GM12865 (cell line): ENCODE data around the gene QRFPR.
A peak's percentile ranks its signal among the peaks of the same experiment; 100 is the strongest.

ENCODE experiments used
- DNase-seq: peaks from one replicate; pipeline ENCODE4 v3.0.0; 2010; ENCODE audit warnings: low read depth
- H3K4me3 ChIP-seq: 2 replicates; pipeline ENCODE4 v1.5.1; 2011; ENCODE audit warnings: mild to moderate bottlenecking, low read depth, low read length, control low read depth
- CTCF ChIP-seq: IDR thresholded peaks from 2 replicates; pipeline ENCODE4 v1.5.1; 2011; ENCODE audit warnings: low read length, control low read depth, low read depth, inconsistent platforms; ENCODE audit not compliant: insufficient read depth; ENCODE audit errors: missing control alignments

Gene QRFPR

DNA sequence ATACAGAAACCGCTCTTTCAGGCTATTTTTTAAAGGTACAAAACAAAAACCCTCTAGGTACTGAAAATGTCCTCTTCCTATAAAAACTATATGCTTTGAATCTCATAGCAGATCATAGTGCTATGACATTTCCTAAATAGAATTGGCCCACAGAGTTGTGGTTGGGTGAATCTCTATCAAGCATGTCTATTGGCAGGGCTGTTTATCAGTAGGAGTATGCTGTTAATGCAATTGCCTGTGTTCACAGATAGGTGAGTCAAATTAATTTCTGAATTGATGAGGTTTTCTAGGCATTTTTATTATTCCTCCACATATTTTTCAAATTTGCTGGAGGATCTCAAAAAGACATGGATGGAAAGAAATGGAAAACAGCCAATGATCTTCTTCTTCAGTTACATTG lies 73.9 kb downstream of the QRFPR start:
- H3K4me3 ChIP-seq = no peak overlapping the region
- DNase-seq = no peak
- no peak for TF ChIP-seq CTCF

GRCh38 chr4:121304893-121305292 lies 75.9 kb downstream of the QRFPR start:
- no peak for DNase-seq
- no peak for TF ChIP-seq CTCF

GRCh38 chr4:121299367-121299766 lies 81.5 kb downstream of the QRFPR start:
- no peak overlapping the region for H3K4me3 ChIP-seq
- no peak for TF ChIP-seq CTCF
- no peak for DNase-seq

More at GRCh38 chr4:121304893-121305292, 75.9 kb downstream of the QRFPR start:
- no peak overlapping the region for H3K4me3 ChIP-seq

- DNase-seq = no peak
- TF ChIP-seq CTCF = no peak
- no peak overlapping the region for H3K4me3 ChIP-seq
Observed at GRCh38 chr4:121283319-121283718, 97.5 kb downstream of the QRFPR start.

DNA sequence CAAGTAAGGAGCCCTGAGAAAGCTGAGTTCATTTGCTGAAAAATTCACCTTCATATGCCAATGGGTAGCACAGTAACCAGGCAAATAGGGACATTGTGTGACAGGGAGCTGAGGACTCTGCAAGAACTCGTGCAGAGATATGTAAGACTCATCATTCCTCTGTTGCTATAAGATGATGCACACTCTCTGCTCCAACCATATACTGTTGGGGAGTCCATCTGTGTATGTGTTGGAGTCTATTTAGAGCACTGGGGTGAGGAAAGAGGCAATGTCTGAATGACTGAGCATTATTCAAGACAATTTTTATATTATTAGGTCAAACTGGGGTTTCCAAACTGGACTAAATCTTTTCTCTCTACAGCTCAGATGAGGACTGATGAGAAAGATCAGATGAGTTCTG lies 100.4 kb downstream of the QRFPR start:
- DNase-seq = no peak
- no peak for TF ChIP-seq CTCF
- H3K4me3 ChIP-seq = no peak overlapping the region

GRCh38 chr4:121278811-121279368 lies 101.9 kb downstream of the QRFPR start:
- DNase-seq = peak; percentile 81
- TF ChIP-seq CTCF = no peak
- no peak overlapping the region for H3K4me3 ChIP-seq
